OCI-LY3 (cell line): ENCODE results near the gene PSMG3.

Experiments used
- CTCF ChIP-seq: fragments of 200-600, 300-600 bp; sonication (generic); IDR thresholded peaks from 2 replicates; pipeline ENCODE4 v1.5.1; 2014; ENCODE audit warnings: antibody characterized with exemption, low read length, low read depth
- EZH2phosphoT487 ChIP-seq: fragments of 200-600 bp; shearing (Covaris generic); IDR thresholded peaks from 2 replicates; pipeline ENCODE4 v1.6.1; 2018; ENCODE audit warnings: antibody characterized with exemption, mixed run types, low read depth

GRCh38 chr7:1591876-1592275 lies 22.0 kb upstream of the PSMG3 start:
- TF ChIP-seq CTCF (no peak), EZH2phosphoT487 (no peak)
